T-helper 9 cell (primary cell): ENCODE measurements around the gene CFAP157.

ENCODE experiments used
- DNase-seq: peaks from one replicate; pipeline ENCODE4 v3.0.0-alpha.2; 2020

CFAP157 gene

GRCh38 chr9:127716412-127716811 is 9.6 kb downstream of the CFAP157 start:
- no peak for DNase-seq

GRCh38 chr9:127717766-127718165 is 11.0 kb downstream of the CFAP157 start:
- no peak for DNase-seq

GRCh38 chr9:127720031-127720864 is 13.5 kb downstream of the CFAP157 start:
- no peak for DNase-seq

- no peak for DNase-seq
Observed at GRCh38 chr9:127720865-127721227, 14.1 kb downstream of the CFAP157 start.

GRCh38 chr9:127721391-127721821 is 14.6 kb downstream of the CFAP157 start:
- no peak for DNase-seq

GRCh38 chr9:127722055-127722745 is 15.4 kb downstream of the CFAP157 start:
- DNase-seq, result no peak

- no peak for DNase-seq
Observed at GRCh38 chr9:127723013-127723412, 16.2 kb downstream of the CFAP157 start.

- no peak for DNase-seq
Observed at GRCh38 chr9:127723444-127723843, 16.7 kb downstream of the CFAP157 start.

GRCh38 chr9:127724012-127724411 is 17.2 kb downstream of the CFAP157 start:
- DNase-seq, result no peak

GRCh38 chr9:127726871-127727270 is 20.1 kb downstream of the CFAP157 start:
- DNase-seq, result no peak

GRCh38 chr9:127728808-127729207 is 22.0 kb downstream of the CFAP157 start:
- DNase-seq, result no peak

GRCh38 chr9:127729522-127730256 is 22.9 kb downstream of the CFAP157 start:
- DNase-seq, result no peak

GRCh38 chr9:127730262-127730661 is 23.5 kb downstream of the CFAP157 start:
- no peak for DNase-seq

GRCh38 chr9:127730799-127731410 is 24.1 kb downstream of the CFAP157 start:
- DNase-seq, result no peak

GRCh38 chr9:127731938-127732337 is 25.1 kb downstream of the CFAP157 start:
- no peak for DNase-seq

GRCh38 chr9:127732444-127732843 is 25.7 kb downstream of the CFAP157 start:
- no peak for DNase-seq

- no peak for DNase-seq
Observed at GRCh38 chr9:127733614-127734013, 26.8 kb downstream of the CFAP157 start.

GRCh38 chr9:127734247-127734746 is 27.5 kb downstream of the CFAP157 start:
- no peak for DNase-seq

- peak; percentile 99 for DNase-seq
Observed at GRCh38 chr9:127734747-127735529, 28.1 kb downstream of the CFAP157 start, which contains the start of gene TOR2A. TSS of gene TOR2A (minus strand) at chr9:127735294. CDS start at chr9:127735270, 24 bp downstream.

- no peak for DNase-seq
Observed at GRCh38 chr9:127735530-127736185, 28.9 kb downstream of the CFAP157 start.

- DNase-seq, result no peak
Observed at GRCh38 chr9:127738666-127739065, 31.9 kb downstream of the CFAP157 start.
